Stomach (tissue), 4 donors: ENCODE data around the gene DIDO1.

ENCODE experiments used
- EP300 ChIP-seq: sonication (generic); formaldehyde crosslinking; IDR thresholded peaks from one replicate; pipeline ENCODE4 v1.6.1; 2017; ENCODE audit warnings: antibody characterized with exemption
- POLR2AphosphoS5 ChIP-seq, 3 donors: sonication (generic); formaldehyde crosslinking; IDR thresholded peaks; one replicate each; pipeline ENCODE4 v1.6.1; 2016; ENCODE audit warnings: antibody characterized with exemption in 3 of 3
- TF ChIP-seq, protein P1 (sequence below), 7 experiments: fragments of 450-650 bp in 4 of 7; fragments of 200-600 bp in 3 of 7; sonication (generic) in 3 of 7; IDR thresholded peaks; one replicate each; pipeline ENCODE4 v1.5.1; 2016 to 2019; ENCODE audit warnings: antibody characterized with exemption in 7 of 7, control low read depth in 2 of 7, mild to moderate bottlenecking in 1 of 7

DNA sequence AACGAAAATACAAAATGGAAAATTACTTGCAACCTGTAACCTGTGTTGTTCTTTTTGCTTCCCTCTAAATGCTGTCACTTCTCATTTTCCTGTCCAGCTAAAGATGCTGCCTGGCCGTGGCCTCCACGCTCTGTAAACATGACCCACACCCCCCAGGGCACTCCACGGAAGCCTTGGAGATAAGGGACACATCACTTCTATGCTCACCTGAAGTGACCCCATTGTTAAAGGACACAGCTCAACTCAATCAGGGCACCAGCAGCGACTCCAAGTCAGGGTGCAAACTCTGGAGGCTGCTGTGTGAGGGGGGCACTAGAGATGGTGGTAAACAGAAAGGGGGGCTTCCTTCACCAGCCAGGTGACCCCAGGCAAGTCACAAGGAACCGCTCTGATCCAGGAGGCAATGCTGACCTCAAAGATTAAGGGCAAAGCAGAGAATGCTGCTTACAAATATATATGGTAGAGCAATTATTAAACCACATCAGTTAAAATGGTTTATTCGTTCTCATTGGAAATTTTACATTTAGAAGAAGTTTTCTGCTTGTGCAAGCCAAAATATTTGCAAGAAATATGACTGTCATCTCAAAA is 13.2 kb downstream of the DIDO1 start:
- TF ChIP-seq, protein P1, sequence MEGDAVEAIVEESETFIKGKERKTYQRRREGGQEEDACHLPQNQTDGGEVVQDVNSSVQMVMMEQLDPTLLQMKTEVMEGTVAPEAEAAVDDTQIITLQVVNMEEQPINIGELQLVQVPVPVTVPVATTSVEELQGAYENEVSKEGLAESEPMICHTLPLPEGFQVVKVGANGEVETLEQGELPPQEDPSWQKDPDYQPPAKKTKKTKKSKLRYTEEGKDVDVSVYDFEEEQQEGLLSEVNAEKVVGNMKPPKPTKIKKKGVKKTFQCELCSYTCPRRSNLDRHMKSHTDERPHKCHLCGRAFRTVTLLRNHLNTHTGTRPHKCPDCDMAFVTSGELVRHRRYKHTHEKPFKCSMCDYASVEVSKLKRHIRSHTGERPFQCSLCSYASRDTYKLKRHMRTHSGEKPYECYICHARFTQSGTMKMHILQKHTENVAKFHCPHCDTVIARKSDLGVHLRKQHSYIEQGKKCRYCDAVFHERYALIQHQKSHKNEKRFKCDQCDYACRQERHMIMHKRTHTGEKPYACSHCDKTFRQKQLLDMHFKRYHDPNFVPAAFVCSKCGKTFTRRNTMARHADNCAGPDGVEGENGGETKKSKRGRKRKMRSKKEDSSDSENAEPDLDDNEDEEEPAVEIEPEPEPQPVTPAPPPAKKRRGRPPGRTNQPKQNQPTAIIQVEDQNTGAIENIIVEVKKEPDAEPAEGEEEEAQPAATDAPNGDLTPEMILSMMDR (IDR thresholded peaks at IDR 0.05) = no peak
- TF ChIP-seq EP300 (no peak), POLR2AphosphoS5 (IDR thresholded peaks at IDR 0.05) (no peak)
